ENCODE data around the gene FADS2. TPM values are rescaled to one million over a fixed set of nuclear protein-coding genes. Genes with fewer than 3 reads are reported as not detected.
A peak's percentile ranks its signal among the peaks of the same experiment; 100 is the strongest.

FADS2 gene
- total RNA-seq, 1 experiment from 2014 or later, result 20.6 TPM

DNA sequence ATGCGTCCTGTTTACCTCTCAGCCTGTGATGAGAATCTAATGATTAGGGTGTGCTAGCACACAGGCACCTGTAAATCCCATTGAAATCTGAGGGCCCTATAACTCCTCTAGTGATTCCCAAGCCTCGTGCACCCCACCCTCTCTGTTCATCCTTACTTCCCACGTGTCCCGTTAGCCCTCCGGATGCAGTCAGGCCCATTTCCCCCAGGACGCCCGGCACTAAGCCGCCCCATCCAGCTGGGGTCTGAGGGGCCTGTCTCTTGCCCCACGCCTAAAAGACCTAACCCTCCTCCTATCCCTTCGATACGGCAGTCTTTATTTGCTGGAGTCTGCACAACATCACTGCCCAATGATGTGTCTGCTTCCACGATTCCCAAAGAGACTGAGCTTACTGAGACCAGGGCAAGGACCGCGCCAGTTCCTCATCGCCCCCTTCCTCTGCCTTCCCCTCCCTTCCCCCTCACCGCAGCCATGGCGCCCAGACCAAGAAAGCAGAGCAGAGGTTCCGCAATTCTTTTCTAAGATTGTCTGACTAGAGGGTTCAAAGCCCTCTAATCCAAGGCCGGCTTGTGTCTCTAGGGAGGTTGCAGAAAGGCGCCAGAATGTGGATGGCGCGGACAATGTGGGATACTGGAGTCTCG lies 1.1 kb upstream of the FADS2 start:
- Mint-ChIP-seq H3K36me3 (ENCODE audit: insufficient read depth, unreplicated experiment) (no peaks in the 10 kb centered on the region), H3K9me3 (ENCODE audit: unreplicated experiment) (no peaks in the 10 kb centered on the region), H3K4me1 (ENCODE audit: insufficient read depth, unreplicated experiment) (peaks cover 8% of the 10 kb centered on the region), H3K27me3 (ENCODE audit: insufficient read depth, unreplicated experiment) (no peaks in the 10 kb centered on the region), H3K27ac (ENCODE audit: low read depth, unreplicated experiment) (no peak overlapping the region), H3K4me3 (ENCODE audit: unreplicated experiment) (peak overlapping the region; percentile 75)
- CTCF ChIA-PET, result interaction anchor here (1.5 kb wide), 1 partner anchor 30 kb away, joined by 4 read pairs; no protein-coding TSS in a partner anchor
- POLR2A ChIA-PET, result no interaction called here
- DNase-seq (ENCODE audit: unreplicated experiment), result no peak
- intact Hi-C loops (cut with micrococcal nuclease), result no loop called here
- TF ChIP-seq, protein P1, sequence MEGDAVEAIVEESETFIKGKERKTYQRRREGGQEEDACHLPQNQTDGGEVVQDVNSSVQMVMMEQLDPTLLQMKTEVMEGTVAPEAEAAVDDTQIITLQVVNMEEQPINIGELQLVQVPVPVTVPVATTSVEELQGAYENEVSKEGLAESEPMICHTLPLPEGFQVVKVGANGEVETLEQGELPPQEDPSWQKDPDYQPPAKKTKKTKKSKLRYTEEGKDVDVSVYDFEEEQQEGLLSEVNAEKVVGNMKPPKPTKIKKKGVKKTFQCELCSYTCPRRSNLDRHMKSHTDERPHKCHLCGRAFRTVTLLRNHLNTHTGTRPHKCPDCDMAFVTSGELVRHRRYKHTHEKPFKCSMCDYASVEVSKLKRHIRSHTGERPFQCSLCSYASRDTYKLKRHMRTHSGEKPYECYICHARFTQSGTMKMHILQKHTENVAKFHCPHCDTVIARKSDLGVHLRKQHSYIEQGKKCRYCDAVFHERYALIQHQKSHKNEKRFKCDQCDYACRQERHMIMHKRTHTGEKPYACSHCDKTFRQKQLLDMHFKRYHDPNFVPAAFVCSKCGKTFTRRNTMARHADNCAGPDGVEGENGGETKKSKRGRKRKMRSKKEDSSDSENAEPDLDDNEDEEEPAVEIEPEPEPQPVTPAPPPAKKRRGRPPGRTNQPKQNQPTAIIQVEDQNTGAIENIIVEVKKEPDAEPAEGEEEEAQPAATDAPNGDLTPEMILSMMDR (IDR thresholded peaks at IDR 0.05; ENCODE audit: unreplicated experiment), result no peak
- no TSS peak for BruUV-seq (replicated peaks)

DNA sequence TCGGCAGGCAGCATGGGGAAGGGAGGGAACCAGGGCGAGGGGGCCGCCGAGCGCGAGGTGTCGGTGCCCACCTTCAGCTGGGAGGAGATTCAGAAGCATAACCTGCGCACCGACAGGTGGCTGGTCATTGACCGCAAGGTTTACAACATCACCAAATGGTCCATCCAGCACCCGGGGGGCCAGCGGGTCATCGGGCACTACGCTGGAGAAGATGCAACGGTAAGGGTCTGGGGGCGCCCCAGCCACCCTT lies 204 bp downstream of the FADS2 start:
- H3K9me3 Mint-ChIP-seq (ENCODE audit: unreplicated experiment), result no peaks in the 10 kb centered on the region
- H3K4me1 Mint-ChIP-seq (ENCODE audit: insufficient read depth, unreplicated experiment), result peaks cover 8% of the 10 kb centered on the region
- no peak for DNase-seq (ENCODE audit: unreplicated experiment)
- H3K27ac Mint-ChIP-seq (ENCODE audit: low read depth, unreplicated experiment), result no peak overlapping the region
- ChIA-PET POLR2A (interaction anchor here (1.7 to 2.5 kb wide), 2 partner anchors 10 to 13 kb away, joined by 8 to 27 read pairs; partner anchors contain the start of gene FADS1), CTCF (interaction anchor here (0.6 to 1.7 kb wide), 4 partner anchors 13 to 426 kb away, joined by 3 to 5 read pairs (median 4); no protein-coding TSS in a partner anchor)
- intact Hi-C loops (cut with micrococcal nuclease), result no loop called here
- no TSS peak for BruUV-seq (replicated peaks)
- peak overlapping the region; percentile 75 for H3K4me3 Mint-ChIP-seq (ENCODE audit: unreplicated experiment)
- TF ChIP-seq, protein P1 (IDR thresholded peaks at IDR 0.05; ENCODE audit: unreplicated experiment), result no peak
- no peaks in the 10 kb centered on the region for H3K27me3 Mint-ChIP-seq (ENCODE audit: insufficient read depth, unreplicated experiment)
- H3K36me3 Mint-ChIP-seq (ENCODE audit: insufficient read depth, unreplicated experiment), result no peaks in the 10 kb centered on the region

DNA sequence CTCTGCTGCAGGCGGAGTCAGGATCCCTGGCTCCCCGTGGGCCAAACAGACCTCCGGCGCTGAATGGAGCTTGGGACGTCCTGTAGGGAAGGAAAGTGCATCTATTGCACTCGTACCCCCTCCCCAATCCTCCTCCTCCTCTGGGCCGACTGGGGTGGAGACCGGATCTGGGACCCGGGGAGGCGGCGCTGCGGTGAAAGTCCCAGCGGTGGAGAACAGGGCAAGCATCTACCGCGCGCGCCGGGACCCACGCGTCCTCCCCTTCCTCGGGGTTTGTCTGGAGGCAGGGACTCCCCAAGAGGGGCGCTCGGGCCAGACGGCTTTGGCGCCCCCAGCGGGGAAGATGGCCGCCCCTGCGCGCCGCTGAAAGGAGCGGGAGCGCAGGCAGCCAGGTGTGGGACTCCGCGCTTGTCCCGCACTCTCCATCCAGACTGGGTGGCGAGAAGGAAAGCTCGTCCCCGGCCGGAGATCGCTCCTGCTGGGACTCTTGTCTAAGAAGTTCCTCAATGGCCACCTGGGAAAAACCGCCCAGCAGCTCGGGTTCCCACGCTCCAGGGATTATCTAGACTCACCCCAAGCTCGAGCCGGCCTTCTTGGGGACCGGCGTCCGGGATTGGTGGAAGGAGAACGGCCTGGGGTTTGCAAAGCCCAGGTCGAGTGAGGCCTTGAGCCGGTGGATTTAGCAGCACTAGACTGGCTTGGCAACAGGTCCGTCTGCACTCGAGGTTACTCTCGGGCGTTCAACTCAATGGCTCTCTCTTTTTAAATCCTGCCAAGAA lies 718 bp downstream of the FADS2 start:
- DNase-seq (ENCODE audit: unreplicated experiment), result peak; percentile 27
- BruUV-seq (replicated peaks), result no TSS peak
- intact Hi-C loops (cut with micrococcal nuclease), result no loop called here
- CTCF ChIA-PET, result interaction anchor here (0.6 to 1.7 kb wide), 5 partner anchors 8 to 425 kb away, joined by 3 to 5 read pairs (median 4); no protein-coding TSS in a partner anchor
- Mint-ChIP-seq H3K4me3 (ENCODE audit: unreplicated experiment) (peak overlapping the region; percentile 75), H3K27ac (ENCODE audit: low read depth, unreplicated experiment) (no peak overlapping the region), H3K27me3 (ENCODE audit: insufficient read depth, unreplicated experiment) (no peaks in the 10 kb centered on the region), H3K4me1 (ENCODE audit: insufficient read depth, unreplicated experiment) (peaks cover 8% of the 10 kb centered on the region), H3K9me3 (ENCODE audit: unreplicated experiment) (no peaks in the 10 kb centered on the region), H3K36me3 (ENCODE audit: insufficient read depth, unreplicated experiment) (no peaks in the 10 kb centered on the region)
- POLR2A ChIA-PET, result interaction anchor here (0.6 to 2.5 kb wide), 3 partner anchors 10 to 1890 kb away, joined by 3 to 27 read pairs (median 8); partner anchors contain the start of gene FADS1
- TF ChIP-seq, protein P1 (IDR thresholded peaks at IDR 0.05; ENCODE audit: unreplicated experiment), result peak; percentile 29

DNA sequence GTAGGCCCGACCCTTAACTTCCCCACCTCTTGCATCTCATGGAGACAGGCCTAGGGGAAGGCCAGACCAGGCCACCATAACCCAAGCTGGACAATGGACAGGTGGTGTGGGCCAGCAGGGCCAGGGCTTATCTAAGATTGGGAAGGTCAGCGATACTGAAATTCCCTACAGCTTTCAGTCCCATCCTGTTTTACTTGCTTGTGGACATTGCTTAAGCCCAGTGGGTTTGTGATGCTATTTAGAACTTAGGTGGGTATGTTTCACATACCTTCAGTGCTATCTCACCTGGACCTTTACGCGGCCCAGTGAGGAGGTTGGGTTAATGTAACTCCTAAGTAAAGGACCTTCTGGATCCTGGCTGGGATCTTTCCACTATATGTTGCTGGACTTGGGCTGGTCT lies 1.7 kb downstream of the FADS2 start:
- no peaks in the 10 kb centered on the region for H3K36me3 Mint-ChIP-seq (ENCODE audit: insufficient read depth, unreplicated experiment)
- peak overlapping the region; percentile 75 for H3K4me3 Mint-ChIP-seq (ENCODE audit: unreplicated experiment)
- BruUV-seq (replicated peaks), result no TSS peak
- H3K4me1 Mint-ChIP-seq (ENCODE audit: insufficient read depth, unreplicated experiment), result peaks cover 8% of the 10 kb centered on the region
- POLR2A ChIA-PET, result interaction anchor here (2.5 kb wide), 1 partner anchor 11 kb away, joined by 27 read pairs; the partner anchor contains the start of gene FADS1
- intact Hi-C loops (cut with micrococcal nuclease), result no loop called here
- CTCF ChIA-PET, result interaction anchor here (0.9 to 1.0 kb wide), 2 partner anchors 41 to 252 kb away, joined by 3 to 4 read pairs; no protein-coding TSS in a partner anchor
- no peak overlapping the region for H3K27ac Mint-ChIP-seq (ENCODE audit: low read depth, unreplicated experiment)
- TF ChIP-seq, protein P1 (IDR thresholded peaks at IDR 0.05; ENCODE audit: unreplicated experiment), result no peak
- no peaks in the 10 kb centered on the region for H3K9me3 Mint-ChIP-seq (ENCODE audit: unreplicated experiment)
- no peak for DNase-seq (ENCODE audit: unreplicated experiment)
- no peaks in the 10 kb centered on the region for H3K27me3 Mint-ChIP-seq (ENCODE audit: insufficient read depth, unreplicated experiment)
